NB4 (cell line): ENCODE data around the gene SGCB.

Experiments used
- CTCF ChIP-seq: IDR thresholded peaks from one replicate; pipeline ENCODE4 v1.5.1; 2012; ENCODE audit warnings: low read depth, low read length
- MAX ChIP-seq: IDR thresholded peaks from 2 replicates; pipeline ENCODE4 v1.6.1; 2011; ENCODE audit warnings: low read depth, low read length
- MYC ChIP-seq: IDR thresholded peaks from 2 replicates; pipeline ENCODE4 v1.6.1; 2011; ENCODE audit warnings: low read depth, low read length
- POLR2A ChIP-seq: IDR thresholded peaks from 2 replicates; pipeline ENCODE4 v1.6.1; 2011; ENCODE audit warnings: mild to moderate bottlenecking; ENCODE audit not compliant: insufficient read length; ENCODE audit errors: extremely low read depth

GRCh38 chr4:52017814-52018213, 20.3 kb downstream of the SGCB start:
- TF ChIP-seq CTCF (no peak), POLR2A (no peak), MYC (no peak), MAX (no peak)
